ENCODE measurements around the gene MBNL3. TPM values are rescaled to one million over a fixed set of nuclear protein-coding genes. Genes with fewer than 3 reads are reported as not detected.
"Not testable (repeated sequence)": the region's sequence is repeated elsewhere in the genome, so short reads cannot be mapped to it uniquely, and the experiment has no call there.

Gene MBNL3
- total RNA-seq, 1 experiment from 2014 or later: 195 TPM

DNA sequence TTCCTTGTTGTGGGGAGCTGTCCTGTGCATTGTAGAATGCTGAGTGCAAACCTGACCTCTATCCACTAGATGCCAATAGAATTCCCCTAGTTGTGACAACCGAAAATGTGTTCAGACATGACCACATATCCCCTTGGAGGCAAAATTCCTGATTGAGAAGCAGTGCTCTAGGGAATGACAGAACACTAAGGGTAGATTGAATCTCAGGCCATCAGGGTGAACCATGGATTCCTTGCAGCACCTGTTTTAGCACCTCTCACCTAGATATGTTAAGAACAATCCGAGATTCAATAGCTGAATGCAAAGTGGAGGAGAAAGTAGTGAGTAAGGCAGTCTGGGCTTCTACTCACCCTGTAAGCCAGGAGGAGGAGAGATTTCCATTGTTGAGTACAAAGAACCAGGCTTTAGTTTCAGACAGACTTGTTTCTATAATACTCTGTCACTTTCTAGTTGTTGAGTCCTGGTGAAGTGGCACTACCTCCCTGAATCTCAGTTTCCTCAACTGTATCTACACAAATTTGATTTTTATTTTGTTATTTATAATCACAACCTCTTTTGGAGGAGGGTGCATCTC, 158.6 kb downstream of the MBNL3 start:
- DNase-seq: peak; percentile 11 to 33
- intact Hi-C loops (cut with micrococcal nuclease; ENCODE audit: unreplicated experiment): loop anchor here (2.0 kb wide), 3 partner anchors 37 to 103 kb away; no protein-coding TSS in a partner anchor
- no peak for TF ChIP-seq CTCF (IDR thresholded peaks at IDR 0.05; ENCODE audit: insufficient read depth in 1 of 2, low read depth in 1 of 2, low read length in 1 of 2, severe bottlenecking in 1 of 2, unreplicated experiment in 1 of 2)
- no peaks in the 10 kb centered on the region for H3K27me3 ChIP-seq (replicated peaks; ENCODE audit: control insufficient read depth, insufficient read depth, low read length)
- no peaks in the 10 kb centered on the region for H3K36me3 Mint-ChIP-seq (ENCODE audit: insufficient read depth, unreplicated experiment)
- BruUV-seq (replicated peaks): no TSS peak
- H3K27ac Mint-ChIP-seq (ENCODE audit: unreplicated experiment): no peak overlapping the region
- CTCF ChIA-PET: interaction anchor here (0.7 kb wide), 1 partner anchor 38 kb away, joined by 5 read pairs; no protein-coding TSS in a partner anchor
- no peak overlapping the region for H3K4me3 Mint-ChIP-seq (ENCODE audit: unreplicated experiment)
- peaks cover 26% of the 10 kb centered on the region for H3K4me1 ChIP-seq
- H3K4me1 Mint-ChIP-seq (ENCODE audit: low read depth, unreplicated experiment): peaks cover 33% of the 10 kb centered on the region
- peaks cover 10% of the 10 kb centered on the region for H3K9me3 Mint-ChIP-seq (ENCODE audit: unreplicated experiment)
- H3K4me3 ChIP-seq (ENCODE audit: low read depth, low read length): no peak overlapping the region
- H3K27me3 Mint-ChIP-seq (ENCODE audit: insufficient read depth, unreplicated experiment): no peaks in the 10 kb centered on the region
- H3K36me3 ChIP-seq (ENCODE audit: control insufficient read depth, insufficient read depth, low read length): no peaks in the 10 kb centered on the region
- H3K9me3 ChIP-seq: no peaks in the 10 kb centered on the region
- POLR2A ChIA-PET: no interaction called here

- BruUV-seq (replicated peaks); H3K27me3 Mint-ChIP-seq (ENCODE audit: insufficient read depth, unreplicated experiment); H3K36me3 ChIP-seq (ENCODE audit: control insufficient read depth, insufficient read depth, low read length); H3K27ac Mint-ChIP-seq (ENCODE audit: unreplicated experiment); H3K9me3 Mint-ChIP-seq (ENCODE audit: unreplicated experiment); H3K9me3 ChIP-seq; H3K4me3 Mint-ChIP-seq (ENCODE audit: unreplicated experiment); DNase-seq; H3K36me3 Mint-ChIP-seq (ENCODE audit: insufficient read depth, unreplicated experiment); H3K4me3 ChIP-seq (ENCODE audit: low read depth, low read length); intact Hi-C loops (cut with micrococcal nuclease; ENCODE audit: unreplicated experiment); CTCF ChIA-PET; POLR2A ChIA-PET; H3K27me3 ChIP-seq (replicated peaks; ENCODE audit: control insufficient read depth, insufficient read depth, low read length): not testable (repeated sequence)
- peaks cover 20% of the 10 kb centered on the region for H3K4me1 Mint-ChIP-seq (ENCODE audit: low read depth, unreplicated experiment)
- H3K4me1 ChIP-seq: peaks cover 20% of the 10 kb centered on the region
Observed at GRCh38 chrX:132326960-132327359, 161.9 kb downstream of the MBNL3 start.

Measured in Caco-2 (cell line).